Measurements from ENCODE around the gene ARFGEF3.

ARFGEF3 gene

DNA sequence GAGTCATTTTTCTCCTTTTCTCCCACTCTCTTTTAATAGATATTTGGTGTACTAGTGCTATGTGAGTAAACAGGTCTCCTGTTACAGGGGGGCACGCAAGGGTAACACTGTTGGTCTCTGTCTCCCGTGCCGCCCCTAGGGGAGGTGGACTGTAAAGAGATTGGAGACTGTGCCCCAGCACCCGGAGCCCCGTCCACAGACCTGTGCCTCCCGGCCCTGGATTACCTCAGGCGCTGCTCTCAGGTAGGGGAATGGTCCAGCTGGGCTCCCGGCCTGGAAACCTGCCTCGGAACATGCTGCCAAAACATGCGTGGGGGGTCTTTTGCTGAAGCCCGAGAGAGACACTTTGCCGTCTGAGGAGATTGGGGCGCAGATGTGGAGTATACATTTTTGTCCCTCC is 149.5 kb downstream of the ARFGEF3 start:
- TF ChIP-seq, protein P1, sequence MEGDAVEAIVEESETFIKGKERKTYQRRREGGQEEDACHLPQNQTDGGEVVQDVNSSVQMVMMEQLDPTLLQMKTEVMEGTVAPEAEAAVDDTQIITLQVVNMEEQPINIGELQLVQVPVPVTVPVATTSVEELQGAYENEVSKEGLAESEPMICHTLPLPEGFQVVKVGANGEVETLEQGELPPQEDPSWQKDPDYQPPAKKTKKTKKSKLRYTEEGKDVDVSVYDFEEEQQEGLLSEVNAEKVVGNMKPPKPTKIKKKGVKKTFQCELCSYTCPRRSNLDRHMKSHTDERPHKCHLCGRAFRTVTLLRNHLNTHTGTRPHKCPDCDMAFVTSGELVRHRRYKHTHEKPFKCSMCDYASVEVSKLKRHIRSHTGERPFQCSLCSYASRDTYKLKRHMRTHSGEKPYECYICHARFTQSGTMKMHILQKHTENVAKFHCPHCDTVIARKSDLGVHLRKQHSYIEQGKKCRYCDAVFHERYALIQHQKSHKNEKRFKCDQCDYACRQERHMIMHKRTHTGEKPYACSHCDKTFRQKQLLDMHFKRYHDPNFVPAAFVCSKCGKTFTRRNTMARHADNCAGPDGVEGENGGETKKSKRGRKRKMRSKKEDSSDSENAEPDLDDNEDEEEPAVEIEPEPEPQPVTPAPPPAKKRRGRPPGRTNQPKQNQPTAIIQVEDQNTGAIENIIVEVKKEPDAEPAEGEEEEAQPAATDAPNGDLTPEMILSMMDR (IDR thresholded peaks at IDR 0.05) = no peak
- DNase-seq (ENCODE audit: low spot score) = peak; percentile 31
- no peak overlapping the region for H3K27ac ChIP-seq
- no peak overlapping the region for H3K4me3 ChIP-seq

DNA sequence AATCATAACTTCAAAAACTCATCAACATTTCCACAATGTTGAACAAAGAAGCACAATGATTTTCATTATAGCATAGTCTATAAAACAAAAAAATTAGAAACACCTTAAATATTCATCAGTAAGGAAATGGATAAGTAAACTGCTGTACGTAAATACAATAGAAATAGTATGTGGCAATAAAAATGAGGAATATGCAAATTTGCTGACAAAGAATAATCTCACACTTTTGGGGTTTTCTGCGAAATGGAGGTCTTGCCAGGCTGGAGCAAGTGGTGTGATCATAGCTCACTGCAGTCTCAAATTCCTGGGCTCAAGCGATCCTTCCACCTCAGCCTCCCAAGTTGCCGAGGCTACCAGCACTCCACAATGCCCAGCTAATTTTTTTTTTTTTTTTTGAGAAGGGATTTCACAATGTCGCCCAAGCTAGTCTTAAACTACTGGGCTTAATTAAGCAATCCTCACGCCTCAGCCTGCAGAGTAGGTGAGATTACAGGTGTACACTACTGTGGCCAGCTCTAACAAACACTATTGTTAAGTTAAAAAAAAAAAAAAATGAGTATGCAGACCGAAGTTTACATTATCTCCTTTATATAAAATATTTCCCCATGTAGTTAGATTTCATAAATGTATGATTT is 157.1 kb downstream of the ARFGEF3 start:
- H3K4me3 ChIP-seq = no peak overlapping the region
- no peak for DNase-seq (ENCODE audit: low spot score)
- H3K27ac ChIP-seq = no peak overlapping the region
- TF ChIP-seq, protein P1 (IDR thresholded peaks at IDR 0.05) = no peak

DNA sequence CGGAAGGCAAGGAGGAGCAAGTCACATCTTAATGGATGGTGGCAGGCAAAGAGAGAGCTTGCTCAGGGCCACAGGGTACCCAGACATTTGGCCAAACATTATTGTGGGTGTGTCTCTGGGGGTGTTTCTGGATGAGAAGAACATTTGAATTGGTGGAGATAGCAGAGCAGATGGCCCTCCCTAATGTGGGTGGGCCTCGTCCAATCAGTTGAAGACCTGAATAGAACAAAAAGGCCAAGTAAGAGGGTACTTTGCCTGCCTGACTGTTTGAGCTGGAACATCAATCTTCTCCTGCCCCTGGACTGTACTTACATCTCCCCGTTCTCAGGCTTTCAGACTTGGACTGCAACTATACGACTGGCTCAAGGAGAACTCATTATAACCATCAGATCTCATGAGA is 160.2 kb downstream of the ARFGEF3 start:
- no peak for DNase-seq (ENCODE audit: low spot score)
- TF ChIP-seq, protein P1 (IDR thresholded peaks at IDR 0.05) = no peak
- no peak overlapping the region for H3K27ac ChIP-seq
- no peak overlapping the region for H3K4me3 ChIP-seq

DNA sequence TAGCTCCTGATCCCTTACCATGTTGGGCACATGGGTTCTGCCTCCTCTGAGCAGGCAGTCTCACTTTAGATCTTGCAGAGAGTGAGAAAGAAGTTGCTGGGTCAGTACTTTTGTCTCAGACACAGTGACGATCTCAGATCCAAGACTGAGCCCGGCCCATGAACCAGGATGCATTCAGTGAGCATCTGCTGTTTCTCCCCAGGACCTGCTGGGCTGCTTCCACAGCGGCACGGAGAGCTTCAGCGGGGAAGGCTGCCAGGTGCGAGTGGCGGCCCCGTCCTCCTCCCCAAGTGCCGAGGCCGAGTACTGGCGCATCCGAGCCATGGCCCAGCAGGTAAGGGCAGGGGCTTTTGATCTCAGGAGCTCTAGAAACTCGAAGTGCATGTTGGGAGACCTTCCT is 162.1 kb downstream of the ARFGEF3 start:
- no peak overlapping the region for H3K27ac ChIP-seq
- TF ChIP-seq, protein P1 (IDR thresholded peaks at IDR 0.05) = no peak
- no peak for DNase-seq (ENCODE audit: low spot score)

DNA sequence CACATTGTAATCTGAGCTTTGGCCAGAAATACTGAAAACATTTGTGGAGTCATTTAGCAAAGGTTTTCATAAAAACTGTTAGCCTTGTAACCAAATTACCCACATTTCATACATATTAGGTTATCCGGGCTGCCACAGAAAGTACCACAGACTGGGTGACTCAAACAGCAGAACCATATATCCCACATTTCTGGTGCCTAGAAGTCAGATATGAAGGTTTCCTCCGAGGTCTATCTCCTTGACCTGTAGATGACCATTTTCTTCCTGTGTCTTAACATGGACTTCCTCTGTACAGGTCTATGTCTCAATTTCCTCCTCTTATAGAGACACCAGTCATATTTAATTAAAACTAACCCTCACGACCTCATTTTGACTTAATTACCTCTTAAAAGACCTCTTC is 166.5 kb downstream of the ARFGEF3 start:
- no peak for DNase-seq (ENCODE audit: low spot score)
- Histone ChIP-seq H3K27ac (no peak overlapping the region), H3K4me3 (no peak overlapping the region)
- TF ChIP-seq, protein P1 (IDR thresholded peaks at IDR 0.05) = no peak

More for the DNA sequence above, 162.1 kb downstream of the ARFGEF3 start:
- H3K4me3 ChIP-seq = no peak overlapping the region

DNA sequence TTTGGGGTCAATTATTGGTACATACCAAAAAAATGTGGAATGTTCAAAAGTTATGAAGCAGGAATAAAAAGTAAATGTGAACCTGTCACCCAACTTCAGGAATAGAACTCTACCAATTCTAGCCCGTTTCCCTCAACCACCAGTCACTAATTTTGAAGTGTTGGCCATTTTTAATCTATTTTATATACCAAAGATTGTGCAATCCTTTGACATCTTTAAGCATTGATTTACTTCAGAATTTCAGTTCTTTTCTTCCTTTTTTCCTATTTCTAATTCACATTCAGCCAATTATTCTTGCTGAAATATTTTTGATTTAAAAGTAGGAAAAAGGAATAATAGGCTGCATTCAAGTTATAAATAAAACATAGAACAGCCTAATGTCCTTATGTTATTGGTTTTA is 169.0 kb downstream of the ARFGEF3 start:
- no peak for DNase-seq (ENCODE audit: low spot score)
- no peak overlapping the region for H3K4me3 ChIP-seq
- no peak overlapping the region for H3K27ac ChIP-seq
- TF ChIP-seq, protein P1 (IDR thresholded peaks at IDR 0.05) = no peak

DNA sequence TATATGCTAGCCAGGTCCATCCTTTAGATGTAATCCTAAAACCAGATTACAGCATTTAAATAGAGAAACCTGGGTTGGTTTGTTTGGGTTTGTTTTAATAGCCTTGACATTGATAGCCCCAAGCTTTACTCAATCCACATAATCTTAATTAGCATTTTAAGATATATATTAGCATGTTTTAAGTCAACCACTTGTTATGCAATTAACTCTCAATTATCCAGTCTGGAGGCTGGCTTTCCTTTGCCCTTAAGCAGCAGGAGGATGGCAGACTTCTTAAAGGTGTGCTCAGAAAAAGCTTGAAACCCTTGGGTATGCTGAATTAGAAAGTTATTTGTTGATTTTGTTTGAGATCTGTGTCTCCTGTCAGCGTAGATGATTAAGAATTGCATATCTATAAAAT is 169.7 kb downstream of the ARFGEF3 start:
- DNase-seq (ENCODE audit: low spot score) = no peak
- Histone ChIP-seq H3K4me3 (no peak overlapping the region), H3K27ac (no peak overlapping the region)
- TF ChIP-seq, protein P1 (IDR thresholded peaks at IDR 0.05) = no peak
